GM12892 (cell line): ENCODE results near the gene PPY.

Source experiments
- DNase-seq: peaks from one replicate; pipeline ENCODE4 v3.0.0; 2011; ENCODE audit not compliant: insufficient read length
- FAIRE-seq: peaks from 2 replicates; lab custom pipeline; 2011; peaks lifted over from hg19 to GRCh38; lab: Jason Lieb, UNC
- POLR2A ChIP-seq: IDR thresholded peaks from 2 replicates; pipeline ENCODE4 v1.6.1; 2011; ENCODE audit warnings: low read depth, low read length, control low read depth
- POLR2AphosphoS5 ChIP-seq: IDR thresholded peaks from 2 replicates; pipeline ENCODE4 v1.6.1; 2011; ENCODE audit warnings: low read depth, low read length, control low read depth
- TAF1 ChIP-seq: IDR thresholded peaks from 2 replicates; pipeline ENCODE4 v1.6.1; 2011; ENCODE audit warnings: low read depth, mild to moderate bottlenecking, control low read depth, low read length, borderline replicate concordance

The PPY gene

DNA sequence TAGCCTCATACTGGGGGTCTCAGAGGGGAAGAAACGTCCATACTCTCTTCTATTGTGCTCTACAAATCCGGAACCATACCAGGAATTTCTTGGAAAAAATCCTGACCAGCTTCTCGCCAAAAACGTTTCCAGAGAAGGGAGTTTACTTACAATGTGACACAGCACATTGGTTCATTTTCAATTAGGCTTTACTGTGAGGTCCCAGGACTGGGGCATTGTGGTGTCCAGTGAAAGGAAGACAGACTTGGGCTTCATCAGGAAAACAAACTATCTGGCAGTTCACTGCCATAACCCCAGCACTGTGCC lies 49.7 kb downstream of the PPY start:
- DNase-seq (no peak), FAIRE-seq (no peak)
- TF ChIP-seq POLR2A (no peak), POLR2AphosphoS5 (no peak), TAF1 (no peak)

DNA sequence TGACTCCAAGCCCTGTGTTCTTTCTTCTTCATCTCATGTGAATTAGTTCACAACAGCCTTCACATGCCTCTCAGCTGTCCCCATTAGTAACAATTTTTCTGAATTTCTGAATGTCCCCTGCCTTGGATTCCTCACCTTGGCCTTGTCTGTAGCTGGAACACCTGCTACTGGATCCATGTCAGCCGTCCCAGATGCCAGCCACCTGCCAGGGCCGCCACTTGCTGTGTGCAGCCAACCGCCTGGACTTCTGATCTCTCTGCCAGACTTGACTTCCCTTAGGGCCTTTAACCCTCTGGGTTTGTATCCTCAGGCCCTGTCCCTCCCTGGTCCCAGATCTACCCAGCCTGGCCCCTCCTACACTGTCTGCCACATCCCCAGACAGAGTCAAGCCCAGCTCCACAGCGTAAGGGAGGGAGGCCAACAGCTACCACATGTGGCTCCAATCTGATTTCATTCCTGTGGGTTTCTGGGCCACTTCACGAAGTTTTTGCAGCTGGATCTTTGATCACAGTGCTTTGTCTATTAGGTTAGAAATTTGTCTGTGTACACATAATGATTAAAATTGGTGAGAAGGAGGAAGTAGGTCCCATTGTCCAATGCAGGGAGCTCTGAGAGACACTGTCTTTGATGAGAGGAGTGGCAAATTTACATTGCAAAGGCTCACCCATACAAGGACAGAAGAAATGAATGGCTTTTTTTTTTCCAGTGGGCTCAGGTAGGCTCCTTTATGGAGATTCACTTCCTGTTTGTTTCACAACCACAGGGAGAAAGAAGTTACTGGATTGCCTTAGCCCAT lies 50.2 kb downstream of the PPY start:
- FAIRE-seq (no peak), DNase-seq (no peak)
- no peak for TF ChIP-seq POLR2AphosphoS5
